Astrocyte (in vitro differentiated cells and primary cell): ENCODE data around the gene PM20D2. TPM values are rescaled to one million over a fixed set of nuclear protein-coding genes. Genes with fewer than 3 reads are reported as not detected.
A peak's percentile ranks its signal among the peaks of the same experiment; 100 is the strongest.

ENCODE experiments used
- DNase-seq: peaks from one replicate; pipeline ENCODE4 v3.0.0-alpha.2; 2010; ENCODE audit warnings: low read depth
- FAIRE-seq: peaks from 2 replicates; lab custom pipeline; 2011; peaks lifted over from hg19 to GRCh38; lab: Jason Lieb, UNC
- H2AFZ ChIP-seq: 2 replicates; pipeline ENCODE4 v1.6.0; 2012; ENCODE audit warnings: low read depth, low read length, inconsistent platforms
- H3K27ac ChIP-seq: 2 replicates; pipeline ENCODE4 v1.5.1; 2011; ENCODE audit warnings: low read depth, low read length, inconsistent platforms
- H3K27me3 ChIP-seq: 2 replicates; pipeline ENCODE4 v1.6.0; 2011; ENCODE audit warnings: low read length, inconsistent platforms; ENCODE audit not compliant: insufficient read depth
- H3K36me3 ChIP-seq: 2 replicates; pipeline ENCODE4 v1.5.1; 2011; ENCODE audit warnings: low read length, inconsistent platforms; ENCODE audit not compliant: insufficient read depth
- H3K4me1 ChIP-seq: 2 replicates; pipeline ENCODE4 v1.5.1; 2011; ENCODE audit warnings: low read length, inconsistent platforms; ENCODE audit not compliant: insufficient read depth
- H3K4me2 ChIP-seq: 2 replicates; pipeline ENCODE4 v1.6.0; 2012; ENCODE audit warnings: low read length, inconsistent platforms
- H3K4me3 ChIP-seq: 2 replicates; pipeline ENCODE4 v1.5.1; 2011; ENCODE audit warnings: low read depth, mild to moderate bottlenecking, low read length, inconsistent platforms; ENCODE audit not compliant: insufficient read depth
- H3K79me2 ChIP-seq: 2 replicates; pipeline ENCODE4 v1.6.0; 2012; ENCODE audit warnings: mild to moderate bottlenecking, low read length, inconsistent platforms; ENCODE audit not compliant: insufficient read depth
- H3K9ac ChIP-seq: 2 replicates; pipeline ENCODE4 v1.6.0; 2012; ENCODE audit warnings: mild to moderate bottlenecking, low read length, inconsistent platforms
- H3K9me3 ChIP-seq: 2 replicates; pipeline ENCODE4 v1.5.1; 2012; ENCODE audit warnings: low read depth, mild to moderate bottlenecking, low read length, inconsistent platforms; ENCODE audit not compliant: insufficient read depth
- H4K20me1 ChIP-seq: 2 replicates; pipeline ENCODE4 v1.6.0; 2012; ENCODE audit warnings: low read length, inconsistent platforms; ENCODE audit not compliant: insufficient read depth
- H3K27ac Mint-ChIP-seq: one replicate; pipeline ENCODE4 v1.8.0; 2021; ENCODE audit warnings: mild to moderate bottlenecking, mixed read lengths; ENCODE audit not compliant: unreplicated experiment
- H3K27me3 Mint-ChIP-seq: one replicate; pipeline ENCODE4 v1.8.0; 2021; ENCODE audit warnings: low read depth, mixed read lengths; ENCODE audit not compliant: unreplicated experiment
- H3K36me3 Mint-ChIP-seq: one replicate; pipeline ENCODE4 v1.8.0; 2021; ENCODE audit warnings: low read depth, mixed read lengths; ENCODE audit not compliant: unreplicated experiment
- H3K4me1 Mint-ChIP-seq: one replicate; pipeline ENCODE4 v1.8.0; 2021; ENCODE audit warnings: low read depth, mixed read lengths; ENCODE audit not compliant: unreplicated experiment
- H3K4me3 Mint-ChIP-seq: one replicate; pipeline ENCODE4 v1.8.0; 2021; ENCODE audit warnings: mild to moderate bottlenecking, moderate library complexity, mixed read lengths; ENCODE audit not compliant: unreplicated experiment
- H3K9me3 Mint-ChIP-seq: one replicate; pipeline ENCODE4 v1.8.0; 2021; ENCODE audit warnings: mild to moderate bottlenecking, mixed read lengths; ENCODE audit not compliant: unreplicated experiment
- EZH2 ChIP-seq: IDR thresholded peaks from 2 replicates; pipeline ENCODE4 v1.6.1; 2012; ENCODE audit warnings: mild to moderate bottlenecking, low read length, inconsistent platforms; ENCODE audit not compliant: insufficient read depth
- total RNA-seq: library from RNA; stranded (reverse); gene quantifications from 2 replicates; pipeline ENCODE4 v1.2.1, GENCODE V29; 2021
- TF ChIP-seq, protein P1 (sequence below): IDR thresholded peaks from 2 replicates; pipeline ENCODE4 v1.5.1; 2011; ENCODE audit warnings: low read depth, mild to moderate bottlenecking, inconsistent platforms, low read length, moderate library complexity; ENCODE audit not compliant: insufficient read depth

The PM20D2 gene
- total RNA-seq, 1 donor from 2014 or later: 10.4 TPM

DNA sequence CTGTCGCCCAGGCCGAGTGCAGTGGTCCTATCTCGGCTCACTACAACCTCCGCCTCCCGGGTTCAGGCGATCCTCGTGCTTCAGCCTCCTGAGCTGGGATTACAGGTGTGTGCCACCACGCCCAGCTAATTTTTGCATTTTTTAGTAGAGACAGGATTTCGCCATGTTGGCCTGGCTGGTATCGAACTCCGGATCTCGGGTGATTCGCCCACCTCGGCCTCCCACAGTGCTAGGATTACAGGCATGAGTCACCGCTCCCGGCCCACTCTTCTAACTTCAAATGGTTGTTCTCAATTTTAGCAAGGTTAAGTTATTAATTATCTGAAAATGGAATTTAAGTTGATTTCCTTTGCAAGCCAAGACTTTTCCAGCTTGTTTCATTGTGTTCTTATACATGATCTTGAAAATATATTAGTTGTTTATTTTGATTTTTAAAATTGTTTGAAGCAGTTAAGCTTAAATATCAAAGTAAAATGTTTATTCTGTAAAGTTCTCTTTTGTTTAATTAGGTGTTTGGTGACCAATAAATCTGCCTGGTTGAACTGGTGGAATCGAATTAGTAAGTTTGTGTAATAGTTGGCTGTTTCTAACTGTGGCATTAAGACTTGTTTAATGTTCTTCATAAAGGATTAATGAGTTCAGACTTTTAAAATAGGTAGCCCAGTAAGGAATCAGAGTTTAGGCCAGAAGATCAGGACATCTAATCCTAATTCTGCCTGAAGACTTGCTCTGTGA, 2.3 kb downstream of the PM20D2 start:
- Histone ChIP-seq H3K4me3 (no peak overlapping the region), H3K9me3 (no peaks in the 10 kb centered on the region), H4K20me1 (no peaks in the 10 kb centered on the region), H3K4me2 (no peak overlapping the region), H2AFZ (no peak overlapping the region), H3K4me1 (peaks cover 14% of the 10 kb centered on the region), H3K9ac (no peak overlapping the region), H3K27me3 (peaks cover 2% of the 10 kb centered on the region), H3K27ac (no peak overlapping the region), H3K79me2 (no peaks in the 10 kb centered on the region), H3K36me3 (peaks cover 3% of the 10 kb centered on the region)
- TF ChIP-seq, protein P1, sequence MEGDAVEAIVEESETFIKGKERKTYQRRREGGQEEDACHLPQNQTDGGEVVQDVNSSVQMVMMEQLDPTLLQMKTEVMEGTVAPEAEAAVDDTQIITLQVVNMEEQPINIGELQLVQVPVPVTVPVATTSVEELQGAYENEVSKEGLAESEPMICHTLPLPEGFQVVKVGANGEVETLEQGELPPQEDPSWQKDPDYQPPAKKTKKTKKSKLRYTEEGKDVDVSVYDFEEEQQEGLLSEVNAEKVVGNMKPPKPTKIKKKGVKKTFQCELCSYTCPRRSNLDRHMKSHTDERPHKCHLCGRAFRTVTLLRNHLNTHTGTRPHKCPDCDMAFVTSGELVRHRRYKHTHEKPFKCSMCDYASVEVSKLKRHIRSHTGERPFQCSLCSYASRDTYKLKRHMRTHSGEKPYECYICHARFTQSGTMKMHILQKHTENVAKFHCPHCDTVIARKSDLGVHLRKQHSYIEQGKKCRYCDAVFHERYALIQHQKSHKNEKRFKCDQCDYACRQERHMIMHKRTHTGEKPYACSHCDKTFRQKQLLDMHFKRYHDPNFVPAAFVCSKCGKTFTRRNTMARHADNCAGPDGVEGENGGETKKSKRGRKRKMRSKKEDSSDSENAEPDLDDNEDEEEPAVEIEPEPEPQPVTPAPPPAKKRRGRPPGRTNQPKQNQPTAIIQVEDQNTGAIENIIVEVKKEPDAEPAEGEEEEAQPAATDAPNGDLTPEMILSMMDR: no peak
- no peak for TF ChIP-seq EZH2
- Mint-ChIP-seq H3K4me3 (peak overlapping the region; percentile 70), H3K9me3 (no peaks in the 10 kb centered on the region), H3K4me1 (peaks cover 2% of the 10 kb centered on the region), H3K36me3 (no peaks in the 10 kb centered on the region), H3K27me3 (peaks cover 6% of the 10 kb centered on the region), H3K27ac (peak overlapping the region; percentile 38)
- DNase-seq: no peak
- peak; percentile 50 for FAIRE-seq

DNA sequence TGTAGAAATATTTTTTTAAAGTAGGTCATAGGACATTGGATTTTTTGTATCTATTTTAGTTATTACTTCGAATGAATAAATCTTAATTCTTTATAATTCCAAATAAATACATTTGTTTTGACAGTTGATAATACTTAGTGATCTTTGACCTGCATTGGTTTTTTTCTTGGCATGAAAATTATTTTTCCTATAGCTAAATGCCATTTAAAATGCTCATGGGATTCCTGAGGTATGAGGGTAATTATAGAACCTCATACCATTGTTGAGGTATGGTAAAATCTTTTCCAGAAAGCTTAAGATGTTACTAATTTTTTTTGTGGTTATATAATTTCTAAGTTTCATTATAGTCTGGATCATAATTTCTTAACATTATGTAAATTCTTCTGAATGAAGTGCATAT, 8.3 kb downstream of the PM20D2 start:
- DNase-seq: no peak
- Histone ChIP-seq H3K4me1 (no peaks in the 10 kb centered on the region), H2AFZ (no peak overlapping the region), H3K9ac (no peak overlapping the region), H3K4me2 (no peak overlapping the region), H3K4me3 (no peak overlapping the region), H4K20me1 (no peaks in the 10 kb centered on the region), H3K36me3 (peaks cover 3% of the 10 kb centered on the region), H3K9me3 (no peaks in the 10 kb centered on the region), H3K27ac (no peak overlapping the region), H3K27me3 (no peaks in the 10 kb centered on the region), H3K79me2 (no peaks in the 10 kb centered on the region)
- no peak for TF ChIP-seq EZH2
- TF ChIP-seq, protein P1: no peak
- H3K36me3 Mint-ChIP-seq: no peaks in the 10 kb centered on the region
- H3K4me3 Mint-ChIP-seq: no peak overlapping the region
- H3K27me3 Mint-ChIP-seq: no peaks in the 10 kb centered on the region
- no peak overlapping the region for H3K27ac Mint-ChIP-seq
- no peak for FAIRE-seq
- no peaks in the 10 kb centered on the region for H3K4me1 Mint-ChIP-seq
- no peaks in the 10 kb centered on the region for H3K9me3 Mint-ChIP-seq
